DOHH2 (cell line): ENCODE data around the gene OTC.

ENCODE experiments used
- EZH2phosphoT487 ChIP-seq: fragments of 200-600 bp; sonication (generic); IDR thresholded peaks from 2 replicates; pipeline ENCODE4 v1.6.1; 2017; ENCODE audit warnings: borderline replicate concordance, mild to moderate bottlenecking, antibody characterized with exemption, low read length, moderate library complexity, mixed read lengths
- TF ChIP-seq, protein P1 (sequence below): fragments of 200-600 bp; sonication (generic); IDR thresholded peaks from one replicate; pipeline ENCODE4 v1.5.1; 2014; ENCODE audit warnings: antibody characterized with exemption, mild to moderate bottlenecking, low read depth, low read length; ENCODE audit not compliant: poor library complexity, severe bottlenecking

DNA sequence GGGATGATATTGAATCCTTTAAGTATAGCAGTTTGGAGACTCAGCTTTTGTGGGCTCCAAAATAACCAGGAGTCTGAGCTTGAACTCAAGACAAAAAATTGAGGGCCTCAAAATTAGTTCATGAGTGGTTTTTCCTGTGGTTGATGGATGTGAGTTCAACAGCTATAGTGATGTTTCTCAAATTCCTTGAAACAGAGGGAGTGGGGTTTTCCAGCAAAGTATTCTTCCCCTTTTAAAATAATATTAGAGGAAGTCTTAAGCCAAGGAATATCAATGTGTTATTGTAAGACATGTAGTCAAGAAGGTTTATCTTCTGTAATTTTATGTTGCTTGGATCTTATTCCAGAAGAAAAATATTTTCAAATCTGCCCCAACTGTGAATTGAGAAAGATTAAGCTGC, 10.6 kb downstream of the OTC start:
- TF ChIP-seq, protein P1, sequence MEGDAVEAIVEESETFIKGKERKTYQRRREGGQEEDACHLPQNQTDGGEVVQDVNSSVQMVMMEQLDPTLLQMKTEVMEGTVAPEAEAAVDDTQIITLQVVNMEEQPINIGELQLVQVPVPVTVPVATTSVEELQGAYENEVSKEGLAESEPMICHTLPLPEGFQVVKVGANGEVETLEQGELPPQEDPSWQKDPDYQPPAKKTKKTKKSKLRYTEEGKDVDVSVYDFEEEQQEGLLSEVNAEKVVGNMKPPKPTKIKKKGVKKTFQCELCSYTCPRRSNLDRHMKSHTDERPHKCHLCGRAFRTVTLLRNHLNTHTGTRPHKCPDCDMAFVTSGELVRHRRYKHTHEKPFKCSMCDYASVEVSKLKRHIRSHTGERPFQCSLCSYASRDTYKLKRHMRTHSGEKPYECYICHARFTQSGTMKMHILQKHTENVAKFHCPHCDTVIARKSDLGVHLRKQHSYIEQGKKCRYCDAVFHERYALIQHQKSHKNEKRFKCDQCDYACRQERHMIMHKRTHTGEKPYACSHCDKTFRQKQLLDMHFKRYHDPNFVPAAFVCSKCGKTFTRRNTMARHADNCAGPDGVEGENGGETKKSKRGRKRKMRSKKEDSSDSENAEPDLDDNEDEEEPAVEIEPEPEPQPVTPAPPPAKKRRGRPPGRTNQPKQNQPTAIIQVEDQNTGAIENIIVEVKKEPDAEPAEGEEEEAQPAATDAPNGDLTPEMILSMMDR = no peak
- TF ChIP-seq EZH2phosphoT487 = no peak
